HG02588 (cell line): ENCODE data around the gene MCM9.
A peak's percentile ranks its signal among the peaks of the same experiment; 100 is the strongest.
"Not testable (repeated sequence)": the region's sequence is repeated elsewhere in the genome, so short reads cannot be mapped to it uniquely, and the experiment has no call there.

ENCODE experiments used
- ATAC-seq: cut with Tn5 transposase; IDR thresholded peaks from one replicate; pipeline ENCODE4 v1.9.1; 2021; ENCODE audit warnings: mild to moderate bottlenecking, moderate library complexity; ENCODE audit not compliant: unreplicated experiment

Gene MCM9

GRCh38 chr6:118804091-118804490 is 130.9 kb downstream of the MCM9 start:
- no peak for ATAC-seq

- ATAC-seq, result no peak
Observed at GRCh38 chr6:118801257-118801656, 133.7 kb downstream of the MCM9 start.

GRCh38 chr6:118800394-118801071 is 134.4 kb downstream of the MCM9 start:
- ATAC-seq, result peak; percentile 92

GRCh38 chr6:118799826-118800225 is 135.1 kb downstream of the MCM9 start:
- no peak for ATAC-seq

- not testable (repeated sequence) for ATAC-seq
Observed at GRCh38 chr6:118796548-118796947, 138.4 kb downstream of the MCM9 start.

- no peak for ATAC-seq
Observed at GRCh38 chr6:118791499-118791898, 143.5 kb downstream of the MCM9 start.

GRCh38 chr6:118789954-118790353 is 145.0 kb downstream of the MCM9 start:
- ATAC-seq, result no peak

GRCh38 chr6:118789419-118789818 is 145.5 kb downstream of the MCM9 start:
- no peak for ATAC-seq

- no peak for ATAC-seq
Observed at GRCh38 chr6:118788702-118789101, 146.3 kb downstream of the MCM9 start.

GRCh38 chr6:118787724-118788423 is 147.1 kb downstream of the MCM9 start:
- ATAC-seq, result no peak

GRCh38 chr6:118786596-118787453 is 148.1 kb downstream of the MCM9 start:
- no peak for ATAC-seq

GRCh38 chr6:118785601-118786000 is 149.4 kb downstream of the MCM9 start:
- no peak for ATAC-seq

- ATAC-seq, result no peak
Observed at GRCh38 chr6:118784641-118785164, 150.3 kb downstream of the MCM9 start.

GRCh38 chr6:118783931-118784550 is 150.9 kb downstream of the MCM9 start:
- ATAC-seq, result no peak

- no peak for ATAC-seq
Observed at GRCh38 chr6:118782651-118783050, 152.3 kb downstream of the MCM9 start.

GRCh38 chr6:118781897-118782296 is 153.1 kb downstream of the MCM9 start:
- ATAC-seq, result no peak

- ATAC-seq, result no peak
Observed at GRCh38 chr6:118780668-118781067, 154.3 kb downstream of the MCM9 start.

GRCh38 chr6:118776607-118777549 is 158.1 kb downstream of the MCM9 start:
- ATAC-seq, result peak; percentile 90

GRCh38 chr6:118775381-118775780 is 159.6 kb downstream of the MCM9 start:
- no peak for ATAC-seq

- ATAC-seq, result no peak
Observed at GRCh38 chr6:118774581-118774980, 160.4 kb downstream of the MCM9 start.
